H4 (cell line): Measurements from ENCODE around the gene SPRY2. TPM values are rescaled to one million over a fixed set of nuclear protein-coding genes. Genes with fewer than 3 reads are reported as not detected.
"Not testable (repeated sequence)": the region's sequence is repeated elsewhere in the genome, so short reads cannot be mapped to it uniquely, and the experiment has no call there.

ENCODE experiments used
- DNase-seq: peaks from one replicate; pipeline ENCODE4 v3.0.0-alpha.2; 2015; ENCODE audit warnings: low spot score
- total RNA-seq: library from RNA; depleted of rRNA; stranded (reverse); fragments of >200 nt; shearing (Covaris generic); gene quantifications from 2 replicates; pipeline ENCODE4 v1.2.3, GENCODE V29; 2014; rRNA removed

Gene SPRY2
- total RNA-seq, result 4.6 and 5.6 TPM in 2 replicates

GRCh38 chr13:80341101-80341755 lies at the start of gene SPRY2:
Gene SPRY2 (minus strand): TSS chr13:80341126. CDS start chr13:80337705, 3,421 bp downstream.
- peak; percentile 91 for DNase-seq

GRCh38 chr13:80390338-80390737 lies 49.4 kb upstream of the SPRY2 start:
- DNase-seq, result no peak

- DNase-seq, result no peak
Observed at GRCh38 chr13:80389073-80390038, 48.4 kb upstream of the SPRY2 start.

- DNase-seq, result no peak
Observed at GRCh38 chr13:80388506-80388905, 47.6 kb upstream of the SPRY2 start.

- DNase-seq, result no peak
Observed at GRCh38 chr13:80386592-80386991, 45.7 kb upstream of the SPRY2 start.

- DNase-seq, result no peak
Observed at GRCh38 chr13:80386002-80386401, 45.1 kb upstream of the SPRY2 start.

GRCh38 chr13:80382576-80382975 lies 41.6 kb upstream of the SPRY2 start:
- DNase-seq, result no peak

GRCh38 chr13:80379245-80379644 lies 38.3 kb upstream of the SPRY2 start:
- DNase-seq, result no peak

GRCh38 chr13:80376554-80376953 lies 35.6 kb upstream of the SPRY2 start:
- DNase-seq, result no peak

- no peak for DNase-seq
Observed at GRCh38 chr13:80374901-80375300, 34.0 kb upstream of the SPRY2 start.

- no peak for DNase-seq
Observed at GRCh38 chr13:80374444-80374843, 33.5 kb upstream of the SPRY2 start.

GRCh38 chr13:80371840-80372509 lies 31.0 kb upstream of the SPRY2 start:
- DNase-seq, result no peak

GRCh38 chr13:80367473-80367872 lies 26.5 kb upstream of the SPRY2 start:
- no peak for DNase-seq

GRCh38 chr13:80363890-80364503 lies 23.1 kb upstream of the SPRY2 start:
- DNase-seq, result no peak

- no peak for DNase-seq
Observed at GRCh38 chr13:80362481-80362880, 21.6 kb upstream of the SPRY2 start.

GRCh38 chr13:80361883-80362327 lies 21.0 kb upstream of the SPRY2 start:
- DNase-seq, result no peak

GRCh38 chr13:80361298-80361697 lies 20.4 kb upstream of the SPRY2 start:
- no peak for DNase-seq

GRCh38 chr13:80360453-80360800 lies 19.5 kb upstream of the SPRY2 start:
- no peak for DNase-seq

GRCh38 chr13:80359778-80360452 lies 19.0 kb upstream of the SPRY2 start:
- DNase-seq, result no peak

- no peak for DNase-seq
Observed at GRCh38 chr13:80359414-80359777, 18.5 kb upstream of the SPRY2 start.

GRCh38 chr13:80355496-80356094 lies 14.7 kb upstream of the SPRY2 start:
- DNase-seq, result not testable (repeated sequence)
